RWPE1 (cell line): ENCODE data around the gene PNMA8B.

Experiments used
- CTCF ChIA-PET: fragments of 350-600 bp; sonication (Branson Sonifier 250); formaldehyde crosslinking; extraction: SDS; loops from one replicate; lab custom pipeline; 2021; lab: Yijun Ruan, JAX
- POLR2A ChIA-PET: fragments of 400-600 bp; formaldehyde crosslinking; extraction: SDS; loops from one replicate; lab custom pipeline; 2020; ENCODE audit warnings: antibody characterized with exemption; ENCODE audit not compliant: low non-redundant PET; lab: Yijun Ruan, JAX
- DNase-seq: peaks from one replicate; pipeline ENCODE4 v3.0.0; 2012; ENCODE audit warnings: low spot score
- H3K27ac ChIP-seq: fragments of 450-650 bp; 2 replicates; pipeline ENCODE4 v1.5.1; 2017
- TF ChIP-seq, protein P1 (sequence below): fragments of 450-650 bp; conservative IDR thresholded peaks from 2 replicates; pipeline ENCODE4 v1.5.1; 2017; ENCODE audit warnings: low read depth, mild to moderate bottlenecking

The PNMA8B gene

DNA sequence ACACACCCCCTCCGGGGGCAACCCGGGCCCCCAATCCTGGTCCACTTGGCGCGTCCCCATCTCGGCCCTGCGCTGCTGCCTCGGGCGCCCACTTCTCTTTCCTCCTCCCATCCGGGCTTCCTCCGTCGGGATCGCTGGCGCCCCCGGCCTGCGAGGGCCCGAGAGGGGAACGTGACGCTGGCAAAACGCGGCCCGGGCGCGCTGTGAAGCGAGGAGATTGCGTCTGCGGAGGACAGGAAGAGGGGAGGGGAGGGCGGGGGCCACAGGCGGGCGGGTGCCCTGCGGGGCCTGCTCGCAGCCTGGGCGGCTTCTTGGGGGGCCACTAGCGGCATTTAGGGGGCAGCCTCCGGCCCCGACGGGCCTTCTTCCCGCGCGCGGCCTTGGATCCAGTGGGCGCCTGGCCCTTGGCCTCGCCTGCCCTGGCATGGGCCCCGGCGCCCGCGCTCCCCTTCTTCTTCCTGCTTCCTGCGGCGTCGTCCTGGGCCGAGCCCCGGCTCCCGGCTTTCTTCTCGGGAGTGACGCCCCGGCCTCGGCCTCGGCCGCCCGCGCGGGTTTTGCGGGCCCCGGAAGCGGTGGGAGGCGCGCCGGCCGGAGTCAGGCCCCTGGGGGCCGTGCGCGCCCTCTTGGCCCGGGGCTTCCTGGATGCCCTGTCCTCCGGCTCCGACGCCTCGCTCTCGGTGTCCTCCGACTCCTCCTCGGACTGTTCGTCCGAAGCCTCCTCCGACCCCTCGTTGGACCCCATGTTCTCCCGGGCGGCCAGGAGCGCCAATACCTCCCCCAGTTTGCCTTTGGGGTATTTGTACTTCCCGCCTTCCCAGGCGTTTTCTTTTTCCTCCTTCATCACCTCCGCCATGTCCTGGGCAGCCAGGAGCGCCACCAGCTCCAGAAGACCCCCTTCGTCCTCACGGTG is 2.2 kb downstream of the PNMA8B start:
- DNase-seq = no peak
- no peak overlapping the region for H3K27ac ChIP-seq
- ChIA-PET CTCF (no interaction called here), POLR2A (no interaction called here)
- TF ChIP-seq, protein P1, sequence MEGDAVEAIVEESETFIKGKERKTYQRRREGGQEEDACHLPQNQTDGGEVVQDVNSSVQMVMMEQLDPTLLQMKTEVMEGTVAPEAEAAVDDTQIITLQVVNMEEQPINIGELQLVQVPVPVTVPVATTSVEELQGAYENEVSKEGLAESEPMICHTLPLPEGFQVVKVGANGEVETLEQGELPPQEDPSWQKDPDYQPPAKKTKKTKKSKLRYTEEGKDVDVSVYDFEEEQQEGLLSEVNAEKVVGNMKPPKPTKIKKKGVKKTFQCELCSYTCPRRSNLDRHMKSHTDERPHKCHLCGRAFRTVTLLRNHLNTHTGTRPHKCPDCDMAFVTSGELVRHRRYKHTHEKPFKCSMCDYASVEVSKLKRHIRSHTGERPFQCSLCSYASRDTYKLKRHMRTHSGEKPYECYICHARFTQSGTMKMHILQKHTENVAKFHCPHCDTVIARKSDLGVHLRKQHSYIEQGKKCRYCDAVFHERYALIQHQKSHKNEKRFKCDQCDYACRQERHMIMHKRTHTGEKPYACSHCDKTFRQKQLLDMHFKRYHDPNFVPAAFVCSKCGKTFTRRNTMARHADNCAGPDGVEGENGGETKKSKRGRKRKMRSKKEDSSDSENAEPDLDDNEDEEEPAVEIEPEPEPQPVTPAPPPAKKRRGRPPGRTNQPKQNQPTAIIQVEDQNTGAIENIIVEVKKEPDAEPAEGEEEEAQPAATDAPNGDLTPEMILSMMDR = no peak

- POLR2A ChIA-PET = no interaction called here
- DNase-seq = no peak
- TF ChIP-seq, protein P1 = no peak
- no peak overlapping the region for H3K27ac ChIP-seq
- CTCF ChIA-PET = no interaction called here
Observed at GRCh38 chr19:46492841-46493235, 2.8 kb downstream of the PNMA8B start.

GRCh38 chr19:46491975-46492682 is 3.5 kb downstream of the PNMA8B start:
- ChIA-PET POLR2A (no interaction called here), CTCF (interaction anchor here (0.7 to 1.2 kb wide), 2 partner anchors 96 to 97 kb away, joined by 3 to 5 read pairs; no protein-coding TSS in a partner anchor)
- no peak for DNase-seq
- no peak overlapping the region for H3K27ac ChIP-seq
- TF ChIP-seq, protein P1 = no peak

DNA sequence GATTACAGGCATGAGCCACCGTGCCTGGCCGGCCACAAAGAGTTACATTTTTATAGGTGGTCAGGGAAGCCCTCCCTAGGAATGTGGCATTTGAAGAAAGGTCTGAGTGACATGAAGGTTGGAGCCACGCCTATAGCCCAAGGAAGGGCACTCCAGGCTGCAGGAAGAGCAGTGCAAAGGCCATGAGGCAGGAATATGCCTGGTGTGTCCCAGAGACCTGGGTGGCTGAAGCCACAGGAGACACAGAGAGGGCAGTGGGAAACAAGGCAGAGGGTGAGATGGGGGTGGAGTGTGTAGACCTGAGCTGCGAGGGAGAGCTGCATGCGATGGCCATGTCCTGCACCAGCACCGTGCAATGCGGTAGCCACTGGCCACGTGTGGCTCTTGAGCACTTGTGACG is 4.9 kb downstream of the PNMA8B start:
- no peak for DNase-seq
- no peak overlapping the region for H3K27ac ChIP-seq
- CTCF ChIA-PET = interaction anchor here (0.5 to 1.2 kb wide), 3 partner anchors 15 to 355 kb away, joined by 3 to 5 read pairs (median 4); no protein-coding TSS in a partner anchor
- TF ChIP-seq, protein P1 = no peak
- POLR2A ChIA-PET = no interaction called here

- TF ChIP-seq, protein P1 = no peak
- DNase-seq = no peak
- ChIA-PET POLR2A (interaction anchor here (0.6 kb wide), 1 partner anchor 105 kb away, joined by 3 read pairs; no protein-coding TSS in a partner anchor), CTCF (interaction anchor here (2.7 kb wide), 1 partner anchor 93 kb away, joined by 38 read pairs; no protein-coding TSS in a partner anchor)
- H3K27ac ChIP-seq = no peak overlapping the region
Observed at GRCh38 chr19:46489445-46490272, 6.0 kb downstream of the PNMA8B start.

DNA sequence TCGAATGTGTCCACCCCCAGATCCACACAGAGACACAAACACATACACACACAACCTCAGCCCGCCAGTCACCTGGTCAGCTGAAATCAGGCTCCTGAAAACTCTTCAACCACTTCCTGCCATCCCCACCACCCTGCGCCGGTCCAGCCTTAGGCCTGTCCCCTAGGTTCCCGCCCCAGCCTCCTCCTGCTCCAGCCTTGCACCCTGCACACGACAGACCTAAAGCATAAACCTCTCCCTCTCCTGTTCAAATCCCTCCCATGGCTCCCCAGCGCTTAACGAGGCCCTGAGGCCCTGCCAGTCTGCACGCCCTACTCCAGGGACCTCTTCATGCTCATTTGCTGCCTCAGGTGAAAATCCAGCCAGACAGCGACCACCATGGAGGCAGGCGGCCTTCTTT is 7.1 kb downstream of the PNMA8B start:
- no peak for DNase-seq
- H3K27ac ChIP-seq = no peak overlapping the region
- TF ChIP-seq, protein P1 = no peak
- POLR2A ChIA-PET = no interaction called here
- CTCF ChIA-PET = interaction anchor here (0.6 to 2.7 kb wide), 5 partner anchors 27 to 208 kb away, joined by 3 to 38 read pairs (median 4); no protein-coding TSS in a partner anchor
